ENCODE results near the gene G6PD.
A peak's percentile ranks its signal among the peaks of the same experiment; 100 is the strongest.

Gene G6PD

GRCh38 chrX:154539077-154539476 is 7.6 kb downstream of the G6PD start:
- in situ Hi-C loops (cut with MboI; ENCODE audit: low pct_unique_long_range_greater_than_20kb, low sequenced_read_pairs, unreplicated experiment), result no loop called here
- DNase-seq (ENCODE audit: low spot score), result no peak
- TF ChIP-seq CTCF (IDR thresholded peaks at IDR 0.05; ENCODE audit: extremely low read depth, insufficient read depth, missing control alignments), result no peak

- DNase-seq (ENCODE audit: low spot score), result no peak
- TF ChIP-seq CTCF (IDR thresholded peaks at IDR 0.05; ENCODE audit: extremely low read depth, insufficient read depth, missing control alignments), result no peak
- in situ Hi-C loops (cut with MboI; ENCODE audit: low pct_unique_long_range_greater_than_20kb, low sequenced_read_pairs, unreplicated experiment), result no loop called here
These were observed 10.8 kb downstream of the G6PD start for GRCh38 chrX:154535892-154536291.

- in situ Hi-C loops (cut with MboI; ENCODE audit: low pct_unique_long_range_greater_than_20kb, low sequenced_read_pairs, unreplicated experiment), result no loop called here
- DNase-seq (ENCODE audit: low spot score), result peak; percentile 94
- peak; percentile 100 for TF ChIP-seq CTCF (IDR thresholded peaks at IDR 0.05; ENCODE audit: extremely low read depth, insufficient read depth, missing control alignments)
These were observed 11.9 kb downstream of the G6PD start for GRCh38 chrX:154534526-154535322.

GRCh38 chrX:154532690-154533089 is 14.0 kb downstream of the G6PD start:
- in situ Hi-C loops (cut with MboI; ENCODE audit: low pct_unique_long_range_greater_than_20kb, low sequenced_read_pairs, unreplicated experiment), result no loop called here
- DNase-seq (ENCODE audit: low spot score), result no peak
- TF ChIP-seq CTCF (IDR thresholded peaks at IDR 0.05; ENCODE audit: extremely low read depth, insufficient read depth, missing control alignments), result no peak

- in situ Hi-C loops (cut with MboI; ENCODE audit: low pct_unique_long_range_greater_than_20kb, low sequenced_read_pairs, unreplicated experiment), result no loop called here
- DNase-seq (ENCODE audit: low spot score), result no peak
- TF ChIP-seq CTCF (IDR thresholded peaks at IDR 0.05; ENCODE audit: extremely low read depth, insufficient read depth, missing control alignments), result no peak
These were observed 15.0 kb downstream of the G6PD start for GRCh38 chrX:154531626-154532025.

DNA sequence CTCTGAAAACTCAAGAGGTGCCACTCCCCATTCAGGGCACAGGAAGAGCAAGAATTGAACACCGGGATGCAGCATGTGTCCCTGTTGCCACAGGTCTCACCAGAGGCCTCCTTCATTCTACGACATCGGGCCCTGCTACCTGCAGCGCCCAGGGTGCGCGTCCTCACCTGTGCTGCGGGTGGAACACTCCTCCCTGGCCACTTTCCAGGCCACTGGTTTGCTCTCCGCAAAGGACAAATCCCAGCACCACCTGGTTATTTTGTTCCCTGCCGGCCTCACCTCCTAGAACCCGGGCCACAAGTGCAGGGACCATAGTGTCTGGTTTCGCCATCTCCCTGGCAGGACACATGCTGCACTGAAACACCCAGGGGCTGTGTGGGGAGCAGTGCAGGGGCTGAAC is 16.4 kb downstream of the G6PD start:
- DNase-seq (ENCODE audit: low spot score), result no peak
- in situ Hi-C loops (cut with MboI; ENCODE audit: low pct_unique_long_range_greater_than_20kb, low sequenced_read_pairs, unreplicated experiment), result no loop called here
- no peak for TF ChIP-seq CTCF (IDR thresholded peaks at IDR 0.05; ENCODE audit: extremely low read depth, insufficient read depth, missing control alignments)

Measured in GM13977 (cell line).